GM13976 (cell line): ENCODE results near the gene NOS1AP.

Experiments
- DNase-seq: peaks from one replicate; pipeline ENCODE4 v3.0.0; 2012; ENCODE audit warnings: low spot score
- CTCF ChIP-seq: IDR thresholded peaks from 2 replicates; pipeline ENCODE4 v1.5.1; 2012; ENCODE audit warnings: borderline replicate concordance, mild to moderate bottlenecking; ENCODE audit not compliant: insufficient read depth; ENCODE audit errors: extremely low read depth, missing control alignments, control extremely low read depth
- in situ Hi-C: fragments of 300-500 bp; cut with MboI; formaldehyde crosslinking; loops from one replicate; pipeline ENCODE4 v1.12.0; 2022; ENCODE audit warnings: low sequenced_read_pairs, mixed read lengths, inconsistent platforms; ENCODE audit not compliant: unreplicated experiment

NOS1AP gene

GRCh38 chr1:162302306-162303003 is 233.0 kb downstream of the NOS1AP start:
- in situ Hi-C loops: no loop called here
- no peak for TF ChIP-seq CTCF
- no peak for DNase-seq

DNA sequence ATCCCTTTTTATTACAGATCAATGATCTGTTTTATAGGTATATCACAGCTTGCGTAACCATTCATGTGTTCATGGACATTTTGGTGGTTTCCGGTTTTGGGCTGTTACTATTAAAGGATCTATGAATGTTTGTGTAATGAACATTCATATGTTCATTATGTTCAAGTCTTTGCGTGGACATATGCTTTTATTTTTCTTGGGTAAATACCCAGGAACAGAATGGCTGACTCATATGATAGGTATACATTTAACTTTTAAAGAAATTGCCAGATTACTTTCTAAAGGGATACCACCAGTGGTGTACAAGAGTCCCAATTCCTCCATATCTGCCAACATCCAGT is 233.5 kb downstream of the NOS1AP start:
- in situ Hi-C loops: no loop called here
- TF ChIP-seq CTCF: no peak
- no peak for DNase-seq

DNA sequence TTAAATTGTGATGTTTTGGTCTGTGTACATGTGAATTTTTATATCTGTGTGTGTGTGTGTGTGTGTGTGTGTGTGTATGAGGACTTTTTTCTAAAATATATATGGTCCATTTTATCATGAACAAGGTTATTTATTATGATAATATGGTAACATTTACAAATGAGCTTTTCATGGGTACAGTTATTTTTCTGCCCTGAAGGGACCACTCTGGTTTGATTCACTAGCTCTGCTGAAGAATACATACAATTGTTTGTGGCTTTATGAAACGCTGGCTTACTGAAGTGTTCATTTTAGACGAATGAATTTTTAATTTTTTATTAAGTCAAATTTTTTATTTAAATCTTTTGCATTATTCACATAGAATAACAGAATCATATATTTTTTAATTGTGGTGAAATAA is 235.2 kb downstream of the NOS1AP start:
- in situ Hi-C loops: no loop called here
- TF ChIP-seq CTCF: no peak
- no peak for DNase-seq

DNA sequence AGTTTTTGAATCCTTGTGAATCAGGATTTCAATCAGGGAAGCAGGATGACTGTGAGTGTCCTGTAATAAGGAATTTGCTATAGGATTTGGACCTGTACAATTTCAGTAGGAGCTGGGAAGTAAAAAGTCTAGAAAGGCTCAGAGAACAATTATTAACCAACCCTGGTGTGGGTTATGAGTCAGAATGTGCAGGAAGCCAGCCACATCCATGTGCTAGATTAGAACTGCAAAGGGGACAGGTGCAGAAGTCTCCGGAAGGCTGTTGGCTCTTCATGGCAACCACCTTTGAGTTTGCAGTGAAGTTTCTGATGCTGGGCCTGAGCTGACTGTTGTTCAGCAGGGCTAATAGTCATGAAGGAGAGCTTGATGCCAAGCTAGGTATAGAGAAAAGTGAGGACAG is 236.5 kb downstream of the NOS1AP start:
- in situ Hi-C loops: no loop called here
- TF ChIP-seq CTCF: no peak
- DNase-seq: no peak

DNA sequence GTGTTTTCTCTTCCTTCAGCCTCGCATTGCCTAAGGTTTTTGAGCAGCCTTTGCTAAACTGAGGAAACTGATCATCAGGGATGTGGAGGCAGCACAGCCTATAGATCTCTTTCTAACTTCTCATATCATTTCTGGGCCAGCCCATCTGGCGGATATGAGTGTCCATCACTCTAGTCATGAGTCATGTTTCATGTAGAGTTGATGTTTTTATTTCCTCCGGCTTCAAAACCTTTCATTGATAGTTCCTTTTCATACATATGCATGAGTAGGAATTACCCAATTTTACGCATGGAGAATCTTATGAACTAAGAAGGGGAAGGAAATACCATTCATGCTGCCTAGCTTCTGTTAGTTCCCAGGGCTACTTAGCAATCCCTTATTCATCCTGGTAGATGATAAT is 240.8 kb downstream of the NOS1AP start:
- DNase-seq: no peak
- in situ Hi-C loops: no loop called here

DNA sequence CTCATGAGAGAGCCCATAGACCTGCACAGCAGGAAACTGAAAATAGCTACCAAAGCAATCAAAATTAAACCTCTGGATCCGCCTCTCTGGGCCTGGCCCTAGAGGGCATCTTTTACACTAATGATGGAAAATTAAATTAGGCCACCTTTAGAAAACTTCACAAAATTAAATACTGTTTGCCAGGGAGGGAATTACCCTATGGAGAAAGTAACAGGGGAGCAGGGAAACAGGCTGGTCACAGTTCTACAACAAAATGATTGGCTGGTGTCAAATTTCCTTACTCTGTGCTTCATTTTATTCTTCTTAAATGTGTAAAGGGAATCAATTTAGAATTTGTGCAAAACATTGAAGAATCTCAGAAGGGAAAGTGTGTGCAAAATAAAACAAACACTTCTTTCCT is 244.7 kb downstream of the NOS1AP start:
- in situ Hi-C loops: no loop called here
- DNase-seq: no peak
- no peak for TF ChIP-seq CTCF

More for the DNA sequence above, 240.8 kb downstream of the NOS1AP start:
- TF ChIP-seq CTCF: no peak
